ENCODE measurements around the gene FAM120A. TPM values are rescaled to one million over a fixed set of nuclear protein-coding genes. Genes with fewer than 3 reads are reported as not detected.

Gene FAM120A
- total RNA-seq, 6 donors from 2014 or later: 102 to 137 (median 109) TPM

GRCh38 chr9:93614830-93615468 lies 163.5 kb downstream of the FAM120A start:
- H3K27ac ChIP-seq: no peak overlapping the region
- TF ChIP-seq CTCF (IDR thresholded peaks at IDR 0.05) (no peak), POLR2A (IDR thresholded peaks at IDR 0.05) (no peak), EP300 (IDR thresholded peaks at IDR 0.05) (no peak)
- no peak overlapping the region for H3K4me3 ChIP-seq
- peaks cover 0 to 5% (median under 1%) of the 10 kb centered on the region in 4 donors for H3K9me3 ChIP-seq
- 83 to 90% methylated on average over 5 of the region's 5 CpGs for WGBS, 2 donors
- no peaks in the 10 kb centered on the region for H3K27me3 ChIP-seq
- DNase-seq (no peak), ATAC-seq (ENCODE audit: low FRiP score in 2 of 2) (no peak)
- peaks cover 5 to 29% (median 21%) of the 10 kb centered on the region in 4 donors for H3K4me1 ChIP-seq
- no peaks in the 10 kb centered on the region for H3K36me3 ChIP-seq

Small RNAs within 50 kb of the gene (small RNA-seq; reads per million reads assigned to genes)
- 0 reads per million in 4 donors for gene RF00019

Other genes with a start within 250 kb of the FAM120A start
- 10 to 100 TPM; 34.5 to 62.8 (median 47.9) TPM for gene FAM120AOS, start 1.9 kb downstream of the FAM120A start, total RNA-seq
- gene PHF2, start 124.9 kb downstream of the FAM120A start, total RNA-seq: 10 to 100 TPM; 33.6 to 41.7 (median 37.9) TPM

All from upper lobe of left lung (tissue), 6 donors.